Measurements from ENCODE around the gene DNAJC15. TPM values are rescaled to one million over a fixed set of nuclear protein-coding genes. Genes with fewer than 3 reads are reported as not detected.

The DNAJC15 gene
- total and polyA plus RNA-seq, 2 of the 4 experiments (the other 2 are of a cell fraction), result 7.0 to 22.0 TPM

DNA sequence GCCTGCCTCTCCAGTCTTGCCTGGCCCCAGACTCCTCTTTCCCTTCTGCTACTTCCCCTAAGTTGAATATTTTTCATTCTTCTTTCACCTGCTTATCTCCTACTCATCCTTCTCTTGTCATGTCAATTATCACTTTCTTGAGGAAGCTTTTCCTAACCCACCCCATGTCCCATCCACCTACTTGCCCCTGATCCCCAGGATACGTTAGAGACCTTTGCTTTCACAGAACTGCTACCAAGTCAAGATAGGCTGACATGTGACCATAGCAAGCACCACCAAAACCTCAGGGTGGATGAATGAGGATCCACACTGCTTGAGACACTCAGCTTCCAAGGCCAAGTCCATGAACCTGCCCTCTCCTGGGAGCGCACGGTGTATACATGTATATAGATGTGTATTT is 131.5 kb downstream of the DNAJC15 start:
- Histone ChIP-seq H2AK5ac (ENCODE audit: low read depth, low read length) (no peak overlapping the region), H3K14ac (replicated peaks; ENCODE audit: low read depth, low read length) (no peak overlapping the region), H3K9me1 (ENCODE audit: insufficient read depth, low read length) (no peaks in the 10 kb centered on the region), H4K20me1 (ENCODE audit: insufficient read depth, low read length) (no peaks in the 10 kb centered on the region), H4K8ac (ENCODE audit: low read depth in 2 of 2, low read length in 2 of 2) (no peak overlapping the region), H2AK9ac (replicated peaks; ENCODE audit: low read depth, low read length, poor library complexity) (no peak overlapping the region), H3K18ac (ENCODE audit: low read depth, low read length) (peak overlapping the region; percentile 34; the same call in 1 of the 2 replicates), H3K4me3 (ENCODE audit: insufficient read depth, low read depth, low read length) (no peak overlapping the region), H2BK5ac (ENCODE audit: low read depth, low read length, poor library complexity, severe bottlenecking) (no peak overlapping the region), H3K4me1 (ENCODE audit: control insufficient read depth, insufficient read depth, low read length) (no peaks in the 10 kb centered on the region), H3K23ac (ENCODE audit: low read depth, low read length) (no peak overlapping the region), H3K27ac (ENCODE audit: insufficient read depth, low read length) (no peak overlapping the region), H2AFZ (replicated peaks; ENCODE audit: low read length, poor library complexity) (no peak overlapping the region), H4K91ac (ENCODE audit: insufficient read depth, low read depth, low read length) (no peak overlapping the region), H3K36me3 (ENCODE audit: control insufficient read depth, insufficient read depth, low read length) (no peaks in the 10 kb centered on the region), H3K4me2 (ENCODE audit: low read depth, low read length) (no peak overlapping the region), H3K56ac (ENCODE audit: extremely low read depth, insufficient read depth, low read length) (no peak overlapping the region), H2BK15ac (ENCODE audit: low read depth, low read length) (no peak overlapping the region), H2BK20ac (ENCODE audit: low read depth, low read length) (no peak overlapping the region), H3K27me3 (ENCODE audit: control insufficient read depth, insufficient read depth, low read length) (no peaks in the 10 kb centered on the region), H3K4ac (ENCODE audit: low read depth, low read length) (no peak overlapping the region), H3K79me1 (ENCODE audit: low read depth in 1 of 2, low read length in 2 of 2) (no peaks in the 10 kb centered on the region), H2BK120ac (ENCODE audit: low read depth, low read length) (no peak overlapping the region), H3K9ac (ENCODE audit: low read depth, low read length) (no peak overlapping the region), H4K5ac (ENCODE audit: low read depth, low read length) (no peak overlapping the region), H3K9me3 (ENCODE audit: control insufficient read depth, insufficient read depth, low read length) (no peaks in the 10 kb centered on the region)
- CTCF ChIA-PET, result interaction anchor here (0.6 kb wide), 1 partner anchor 15 kb away, joined by 4 read pairs; no protein-coding TSS in a partner anchor
- dilution Hi-C loops (cut with HindIII; ENCODE audit: low sequenced_read_pairs, unreplicated experiment), result no loop called here
- no TSS peak for BruUV-seq (replicated peaks)
- POLR2A ChIA-PET (ENCODE audit: unreplicated experiment), result no interaction called here
- WGBS, 2 experiments (ENCODE audit: extremely low coverage in 2 of 2, insufficient read length in 1 of 2), result no CpG with 5 or more reads among the region's 3 CpGs
- no peak for TF ChIP-seq RFX5 (IDR thresholded peaks at IDR 0.05; ENCODE audit: low read depth, low read length)
- TF ChIP-seq NFE2L2 (IDR thresholded peaks at IDR 0.05; ENCODE audit: low read depth, low read length), result no peak
- no peak for TF ChIP-seq FOS (IDR thresholded peaks at IDR 0.05; ENCODE audit: low read depth, low read length)
- TF ChIP-seq CHD1 (IDR thresholded peaks at IDR 0.05; ENCODE audit: low read depth, low read length), result no peak
- TF ChIP-seq, protein P1, sequence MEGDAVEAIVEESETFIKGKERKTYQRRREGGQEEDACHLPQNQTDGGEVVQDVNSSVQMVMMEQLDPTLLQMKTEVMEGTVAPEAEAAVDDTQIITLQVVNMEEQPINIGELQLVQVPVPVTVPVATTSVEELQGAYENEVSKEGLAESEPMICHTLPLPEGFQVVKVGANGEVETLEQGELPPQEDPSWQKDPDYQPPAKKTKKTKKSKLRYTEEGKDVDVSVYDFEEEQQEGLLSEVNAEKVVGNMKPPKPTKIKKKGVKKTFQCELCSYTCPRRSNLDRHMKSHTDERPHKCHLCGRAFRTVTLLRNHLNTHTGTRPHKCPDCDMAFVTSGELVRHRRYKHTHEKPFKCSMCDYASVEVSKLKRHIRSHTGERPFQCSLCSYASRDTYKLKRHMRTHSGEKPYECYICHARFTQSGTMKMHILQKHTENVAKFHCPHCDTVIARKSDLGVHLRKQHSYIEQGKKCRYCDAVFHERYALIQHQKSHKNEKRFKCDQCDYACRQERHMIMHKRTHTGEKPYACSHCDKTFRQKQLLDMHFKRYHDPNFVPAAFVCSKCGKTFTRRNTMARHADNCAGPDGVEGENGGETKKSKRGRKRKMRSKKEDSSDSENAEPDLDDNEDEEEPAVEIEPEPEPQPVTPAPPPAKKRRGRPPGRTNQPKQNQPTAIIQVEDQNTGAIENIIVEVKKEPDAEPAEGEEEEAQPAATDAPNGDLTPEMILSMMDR (conservative IDR thresholded peaks at IDR 0.05; ENCODE audit: low read depth, low read length), result no peak
- no peak for TF ChIP-seq SMC3 (IDR thresholded peaks at IDR 0.05; ENCODE audit: low read depth, low read length)
- no peak for TF ChIP-seq RAD21 (IDR thresholded peaks at IDR 0.05; ENCODE audit: low read length)
- no peak for TF ChIP-seq MAZ (IDR thresholded peaks at IDR 0.05; ENCODE audit: borderline replicate concordance, low read depth, low read length)
- ATAC-seq (ENCODE audit: low read depth), result no peak
- intact Hi-C loops (cut with micrococcal nuclease), result no loop called here
- no peak for DNase-seq
- in situ Hi-C loops (cut with MboI; ENCODE audit: low sequenced_read_pairs), result no loop called here
